ENCODE results near the gene EIF3F.

Gene EIF3F

GRCh38 chr11:8039530-8040260 lies 52.6 kb downstream of the EIF3F start:
- no peaks in the 10 kb centered on the region for H3K4me1 ChIP-seq (ENCODE audit: control insufficient read depth, insufficient read depth, low read length)
- H3K4me3 ChIP-seq (ENCODE audit: low read depth, low read length), result no peak overlapping the region
- no peaks in the 10 kb centered on the region for H3K9me3 ChIP-seq (ENCODE audit: control insufficient read depth, insufficient read depth, low read depth, low read length)
- H3K9ac ChIP-seq (ENCODE audit: low read length), result no peak overlapping the region
- H3K27ac ChIP-seq (ENCODE audit: low read depth, low read length), result no peak overlapping the region
- peaks cover 9% of the 10 kb centered on the region; the same call in 1 of the 2 replicates for H3K27me3 ChIP-seq (ENCODE audit: control insufficient read depth, insufficient read depth, low read length)
- no peaks in the 10 kb centered on the region for H3K36me3 ChIP-seq (ENCODE audit: control insufficient read depth, insufficient read depth, low read length)

GRCh38 chr11:8040261-8040920 lies 53.3 kb downstream of the EIF3F start:
- H3K9me3 ChIP-seq (ENCODE audit: control insufficient read depth, insufficient read depth, low read depth, low read length), result no peaks in the 10 kb centered on the region
- H3K36me3 ChIP-seq (ENCODE audit: control insufficient read depth, insufficient read depth, low read length), result no peaks in the 10 kb centered on the region
- peaks cover 9% of the 10 kb centered on the region; the same call in 1 of the 2 replicates for H3K27me3 ChIP-seq (ENCODE audit: control insufficient read depth, insufficient read depth, low read length)
- H3K27ac ChIP-seq (ENCODE audit: low read depth, low read length), result no peak overlapping the region
- no peak overlapping the region for H3K4me3 ChIP-seq (ENCODE audit: low read depth, low read length)
- H3K4me1 ChIP-seq (ENCODE audit: control insufficient read depth, insufficient read depth, low read length), result no peaks in the 10 kb centered on the region
- no peak overlapping the region for H3K9ac ChIP-seq (ENCODE audit: low read length)

GRCh38 chr11:8040921-8041285 lies 53.8 kb downstream of the EIF3F start:
- H3K27ac ChIP-seq (ENCODE audit: low read depth, low read length), result no peak overlapping the region
- H3K27me3 ChIP-seq (ENCODE audit: control insufficient read depth, insufficient read depth, low read length), result peaks cover 9% of the 10 kb centered on the region; the same call in 1 of the 2 replicates
- H3K9ac ChIP-seq (ENCODE audit: low read length), result no peak overlapping the region
- H3K36me3 ChIP-seq (ENCODE audit: control insufficient read depth, insufficient read depth, low read length), result no peaks in the 10 kb centered on the region
- H3K9me3 ChIP-seq (ENCODE audit: control insufficient read depth, insufficient read depth, low read depth, low read length), result no peaks in the 10 kb centered on the region
- no peak overlapping the region for H3K4me3 ChIP-seq (ENCODE audit: low read depth, low read length)
- H3K4me1 ChIP-seq (ENCODE audit: control insufficient read depth, insufficient read depth, low read length), result no peaks in the 10 kb centered on the region

GRCh38 chr11:8041576-8041975 lies 54.4 kb downstream of the EIF3F start:
- H3K27ac ChIP-seq (ENCODE audit: low read depth, low read length), result no peak overlapping the region
- H3K4me3 ChIP-seq (ENCODE audit: low read depth, low read length), result no peak overlapping the region
- H3K9me3 ChIP-seq (ENCODE audit: control insufficient read depth, insufficient read depth, low read depth, low read length), result no peaks in the 10 kb centered on the region
- H3K4me1 ChIP-seq (ENCODE audit: control insufficient read depth, insufficient read depth, low read length), result no peaks in the 10 kb centered on the region
- peaks cover 9% of the 10 kb centered on the region; the same call in 1 of the 2 replicates for H3K27me3 ChIP-seq (ENCODE audit: control insufficient read depth, insufficient read depth, low read length)
- no peak overlapping the region for H3K9ac ChIP-seq (ENCODE audit: low read length)
- no peaks in the 10 kb centered on the region for H3K36me3 ChIP-seq (ENCODE audit: control insufficient read depth, insufficient read depth, low read length)

GRCh38 chr11:8043756-8044155 lies 56.6 kb downstream of the EIF3F start:
- Histone ChIP-seq H3K4me3 (ENCODE audit: low read depth, low read length) (no peak overlapping the region), H3K9me3 (ENCODE audit: control insufficient read depth, insufficient read depth, low read depth, low read length) (no peaks in the 10 kb centered on the region), H3K36me3 (ENCODE audit: control insufficient read depth, insufficient read depth, low read length) (no peaks in the 10 kb centered on the region), H3K4me1 (ENCODE audit: control insufficient read depth, insufficient read depth, low read length) (no peaks in the 10 kb centered on the region), H3K9ac (ENCODE audit: low read length) (no peak overlapping the region), H3K27ac (ENCODE audit: low read depth, low read length) (no peak overlapping the region), H3K27me3 (ENCODE audit: control insufficient read depth, insufficient read depth, low read length) (no peaks in the 10 kb centered on the region; the same call in 1 of the 2 replicates)

- H3K4me3 ChIP-seq (ENCODE audit: low read depth, low read length), result no peak overlapping the region
- H3K36me3 ChIP-seq (ENCODE audit: control insufficient read depth, insufficient read depth, low read length), result no peaks in the 10 kb centered on the region
- H3K27me3 ChIP-seq (ENCODE audit: control insufficient read depth, insufficient read depth, low read length), result no peaks in the 10 kb centered on the region; the same call in 1 of the 2 replicates
- H3K9ac ChIP-seq (ENCODE audit: low read length), result no peak overlapping the region
- no peak overlapping the region for H3K27ac ChIP-seq (ENCODE audit: low read depth, low read length)
- H3K9me3 ChIP-seq (ENCODE audit: control insufficient read depth, insufficient read depth, low read depth, low read length), result no peaks in the 10 kb centered on the region
- H3K4me1 ChIP-seq (ENCODE audit: control insufficient read depth, insufficient read depth, low read length), result no peaks in the 10 kb centered on the region
These were observed 58.7 kb downstream of the EIF3F start for GRCh38 chr11:8045839-8046238.

- no peaks in the 10 kb centered on the region for H3K36me3 ChIP-seq (ENCODE audit: control insufficient read depth, insufficient read depth, low read length)
- H3K4me1 ChIP-seq (ENCODE audit: control insufficient read depth, insufficient read depth, low read length), result no peaks in the 10 kb centered on the region
- no peaks in the 10 kb centered on the region for H3K27me3 ChIP-seq (ENCODE audit: control insufficient read depth, insufficient read depth, low read length)
- no peak overlapping the region for H3K4me3 ChIP-seq (ENCODE audit: low read depth, low read length)
- H3K9me3 ChIP-seq (ENCODE audit: control insufficient read depth, insufficient read depth, low read depth, low read length), result no peaks in the 10 kb centered on the region
- no peak overlapping the region for H3K27ac ChIP-seq (ENCODE audit: low read depth, low read length)
- H3K9ac ChIP-seq (ENCODE audit: low read length), result no peak overlapping the region
These were observed 60.2 kb downstream of the EIF3F start for GRCh38 chr11:8047382-8047781.

- Histone ChIP-seq H3K4me3 (ENCODE audit: low read depth, low read length) (no peak overlapping the region), H3K4me1 (ENCODE audit: control insufficient read depth, insufficient read depth, low read length) (no peaks in the 10 kb centered on the region), H3K9me3 (ENCODE audit: control insufficient read depth, insufficient read depth, low read depth, low read length) (no peaks in the 10 kb centered on the region), H3K27ac (ENCODE audit: low read depth, low read length) (no peak overlapping the region), H3K9ac (ENCODE audit: low read length) (no peak overlapping the region), H3K27me3 (ENCODE audit: control insufficient read depth, insufficient read depth, low read length) (no peaks in the 10 kb centered on the region), H3K36me3 (ENCODE audit: control insufficient read depth, insufficient read depth, low read length) (no peaks in the 10 kb centered on the region)
These were observed 61.9 kb downstream of the EIF3F start for GRCh38 chr11:8049084-8049483.
